Activated CD4-positive, alpha-beta memory T cell treated with anti-CD3 and anti-CD28 coated beads, Interleukin-2, amount 10 ng/mL, durations not matched to agents 7 days and 5 days (primary cell): ENCODE results near the gene GNAO1. TPM values are rescaled to one million over a fixed set of nuclear protein-coding genes. Genes with fewer than 3 reads are reported as not detected.

ENCODE experiments used
- CTCF ChIA-PET: fragments of 350-600 bp; sonication (Branson Sonifier 250); formaldehyde crosslinking; loops from one replicate; lab custom pipeline; 2021; ENCODE audit warnings: antibody characterized with exemption, inconsistent platforms; lab: Charles Lee
- POLR2A ChIA-PET: fragments of 350-600 bp; sonication (Branson Sonifier 250); formaldehyde crosslinking; loops from one replicate; lab custom pipeline; 2021; ENCODE audit warnings: antibody characterized with exemption; lab: Charles Lee
- DNase-seq: peaks from one replicate; pipeline ENCODE4 v3.0.0-alpha.2; 2020
- H3K27ac Mint-ChIP-seq: one replicate; pipeline ENCODE4 v1.8.0; 2021; ENCODE audit warnings: mild to moderate bottlenecking, mixed read lengths
- H3K27me3 Mint-ChIP-seq: one replicate; pipeline ENCODE4 v1.8.0; 2021; ENCODE audit warnings: mixed read lengths
- H3K36me3 Mint-ChIP-seq: one replicate; pipeline ENCODE4 v1.8.0; 2021; ENCODE audit warnings: low read depth, mixed read lengths
- H3K4me1 Mint-ChIP-seq: one replicate; pipeline ENCODE4 v1.8.0; 2021; ENCODE audit warnings: mixed read lengths
- H3K4me3 Mint-ChIP-seq: one replicate; pipeline ENCODE4 v1.8.0; 2021; ENCODE audit warnings: mild to moderate bottlenecking, mixed read lengths
- H3K9me3 Mint-ChIP-seq: one replicate; pipeline ENCODE4 v1.8.0; 2021; ENCODE audit warnings: mixed read lengths
- total RNA-seq, 2 experiments: library from RNA; stranded (reverse); gene quantifications; one replicate each; pipeline ENCODE4 v1.2.3, GENCODE V29; 2021

GNAO1 gene
- total RNA-seq, 2 experiments from 2014 or later = 1.8 to 2.3 TPM

- ChIA-PET POLR2A (no interaction called here), CTCF (no interaction called here)
- H3K27ac Mint-ChIP-seq = no peak overlapping the region
- H3K36me3 Mint-ChIP-seq = peaks cover 15% of the 10 kb centered on the region
- peaks cover 18% of the 10 kb centered on the region for H3K4me1 Mint-ChIP-seq
- H3K4me3 Mint-ChIP-seq = no peak overlapping the region
- H3K27me3 Mint-ChIP-seq = no peaks in the 10 kb centered on the region
- peak; percentile 8 for DNase-seq
- H3K9me3 Mint-ChIP-seq = no peaks in the 10 kb centered on the region
These were observed 169.1 kb downstream of the GNAO1 start for GRCh38 chr16:56360117-56361008.

- ChIA-PET POLR2A (no interaction called here), CTCF (no interaction called here)
- Mint-ChIP-seq H3K27ac (no peak overlapping the region), H3K27me3 (no peaks in the 10 kb centered on the region), H3K9me3 (no peaks in the 10 kb centered on the region), H3K4me3 (no peak overlapping the region), H3K4me1 (peaks cover 5% of the 10 kb centered on the region), H3K36me3 (peaks cover 18% of the 10 kb centered on the region)
- peak; percentile 10 for DNase-seq
These were observed 170.9 kb downstream of the GNAO1 start for GRCh38 chr16:56362057-56362655.

- POLR2A ChIA-PET = no interaction called here
- Mint-ChIP-seq H3K27me3 (no peaks in the 10 kb centered on the region), H3K9me3 (no peaks in the 10 kb centered on the region), H3K4me3 (no peak overlapping the region), H3K4me1 (peaks cover 3% of the 10 kb centered on the region), H3K27ac (no peak overlapping the region), H3K36me3 (peaks cover 21% of the 10 kb centered on the region)
- CTCF ChIA-PET = no interaction called here
- no peak for DNase-seq
These were observed 171.4 kb downstream of the GNAO1 start for GRCh38 chr16:56362706-56363105.

- peaks cover 3% of the 10 kb centered on the region for H3K4me1 Mint-ChIP-seq
- POLR2A ChIA-PET = no interaction called here
- CTCF ChIA-PET = no interaction called here
- H3K27ac Mint-ChIP-seq = no peak overlapping the region
- H3K27me3 Mint-ChIP-seq = no peaks in the 10 kb centered on the region
- DNase-seq = no peak
- H3K4me3 Mint-ChIP-seq = no peak overlapping the region
- no peaks in the 10 kb centered on the region for H3K9me3 Mint-ChIP-seq
- peaks cover 21% of the 10 kb centered on the region for H3K36me3 Mint-ChIP-seq
These were observed 172.0 kb downstream of the GNAO1 start for GRCh38 chr16:56363181-56363716.

- H3K27me3 Mint-ChIP-seq = no peaks in the 10 kb centered on the region
- H3K4me1 Mint-ChIP-seq = peaks cover 3% of the 10 kb centered on the region
- CTCF ChIA-PET = no interaction called here
- H3K27ac Mint-ChIP-seq = no peak overlapping the region
- peaks cover 24% of the 10 kb centered on the region for H3K36me3 Mint-ChIP-seq
- POLR2A ChIA-PET = interaction anchor here (0.9 kb wide), 1 partner anchor 9 kb away, joined by 3 read pairs; no protein-coding TSS in a partner anchor
- DNase-seq = no peak
- no peak overlapping the region for H3K4me3 Mint-ChIP-seq
- H3K9me3 Mint-ChIP-seq = no peaks in the 10 kb centered on the region
These were observed 172.7 kb downstream of the GNAO1 start for GRCh38 chr16:56363781-56364565.

- no peak overlapping the region for H3K27ac Mint-ChIP-seq
- CTCF ChIA-PET = interaction anchor here (1.0 kb wide), 1 partner anchor 9 kb away, joined by 7 read pairs; no protein-coding TSS in a partner anchor
- POLR2A ChIA-PET = interaction anchor here (0.9 kb wide), 1 partner anchor 10 kb away, joined by 3 read pairs; no protein-coding TSS in a partner anchor
- no peak for DNase-seq
- no peaks in the 10 kb centered on the region for H3K27me3 Mint-ChIP-seq
- peaks cover 26% of the 10 kb centered on the region for H3K36me3 Mint-ChIP-seq
- H3K9me3 Mint-ChIP-seq = no peaks in the 10 kb centered on the region
- H3K4me3 Mint-ChIP-seq = no peak overlapping the region
- no peaks in the 10 kb centered on the region for H3K4me1 Mint-ChIP-seq
These were observed 173.6 kb downstream of the GNAO1 start for GRCh38 chr16:56364865-56365264.

GRCh38 chr16:56365552-56365951 is 174.3 kb downstream of the GNAO1 start:
- no peaks in the 10 kb centered on the region for H3K9me3 Mint-ChIP-seq
- no peaks in the 10 kb centered on the region for H3K27me3 Mint-ChIP-seq
- H3K4me1 Mint-ChIP-seq = no peaks in the 10 kb centered on the region
- no peak for DNase-seq
- no peak overlapping the region for H3K27ac Mint-ChIP-seq
- CTCF ChIA-PET = interaction anchor here (1.0 kb wide), 1 partner anchor 9 kb away, joined by 7 read pairs; no protein-coding TSS in a partner anchor
- H3K4me3 Mint-ChIP-seq = no peak overlapping the region
- H3K36me3 Mint-ChIP-seq = peaks cover 26% of the 10 kb centered on the region
- POLR2A ChIA-PET = no interaction called here

GRCh38 chr16:56366945-56367344 is 175.7 kb downstream of the GNAO1 start:
- Mint-ChIP-seq H3K4me3 (no peak overlapping the region), H3K27ac (no peak overlapping the region), H3K4me1 (peaks cover 4% of the 10 kb centered on the region), H3K27me3 (no peaks in the 10 kb centered on the region), H3K9me3 (no peaks in the 10 kb centered on the region), H3K36me3 (peaks cover 22% of the 10 kb centered on the region)
- ChIA-PET POLR2A (no interaction called here), CTCF (interaction anchor here (0.9 kb wide), 1 partner anchor 11 kb away, joined by 3 read pairs; no protein-coding TSS in a partner anchor)
- no peak for DNase-seq

- no peak for DNase-seq
- ChIA-PET POLR2A (no interaction called here), CTCF (no interaction called here)
- no peaks in the 10 kb centered on the region for H3K9me3 Mint-ChIP-seq
- no peak overlapping the region for H3K27ac Mint-ChIP-seq
- H3K36me3 Mint-ChIP-seq = peaks cover 16% of the 10 kb centered on the region
- H3K4me3 Mint-ChIP-seq = no peak overlapping the region
- H3K4me1 Mint-ChIP-seq = peaks cover 12% of the 10 kb centered on the region
- H3K27me3 Mint-ChIP-seq = no peaks in the 10 kb centered on the region
These were observed 176.5 kb downstream of the GNAO1 start for GRCh38 chr16:56367764-56368163.

- POLR2A ChIA-PET = no interaction called here
These were observed 177.3 kb downstream of the GNAO1 start for GRCh38 chr16:56368545-56368944.

GRCh38 chr16:56369202-56369601 is 177.9 kb downstream of the GNAO1 start:
- no peak overlapping the region for H3K4me3 Mint-ChIP-seq
- POLR2A ChIA-PET = no interaction called here
- no peaks in the 10 kb centered on the region for H3K9me3 Mint-ChIP-seq
- peaks cover 13% of the 10 kb centered on the region for H3K4me1 Mint-ChIP-seq
- H3K27ac Mint-ChIP-seq = no peak overlapping the region
- H3K27me3 Mint-ChIP-seq = no peaks in the 10 kb centered on the region
- H3K36me3 Mint-ChIP-seq = peaks cover 17% of the 10 kb centered on the region
- CTCF ChIA-PET = interaction anchor here (1.9 kb wide), 1 partner anchor 13 kb away, joined by 10 read pairs; no protein-coding TSS in a partner anchor
- DNase-seq = no peak

More at GRCh38 chr16:56368545-56368944, 177.3 kb downstream of the GNAO1 start:
- no peaks in the 10 kb centered on the region for H3K9me3 Mint-ChIP-seq
- H3K36me3 Mint-ChIP-seq = peaks cover 16% of the 10 kb centered on the region
- H3K4me3 Mint-ChIP-seq = no peak overlapping the region
- no peaks in the 10 kb centered on the region for H3K27me3 Mint-ChIP-seq
- peaks cover 13% of the 10 kb centered on the region for H3K4me1 Mint-ChIP-seq
- CTCF ChIA-PET = interaction anchor here (1.9 kb wide), 1 partner anchor 12 kb away, joined by 10 read pairs; no protein-coding TSS in a partner anchor
- H3K27ac Mint-ChIP-seq = no peak overlapping the region
- no peak for DNase-seq

- peaks cover 15% of the 10 kb centered on the region for H3K36me3 Mint-ChIP-seq
- H3K27ac Mint-ChIP-seq = no peak overlapping the region
- no peaks in the 10 kb centered on the region for H3K27me3 Mint-ChIP-seq
- no peak overlapping the region for H3K4me3 Mint-ChIP-seq
- no peak for DNase-seq
- ChIA-PET POLR2A (no interaction called here), CTCF (interaction anchor here (1.0 to 1.9 kb wide), 2 partner anchors 14 to 332 kb away, joined by 4 to 10 read pairs; no protein-coding TSS in a partner anchor)
- peaks cover 13% of the 10 kb centered on the region for H3K4me1 Mint-ChIP-seq
- H3K9me3 Mint-ChIP-seq = no peaks in the 10 kb centered on the region
These were observed 179.0 kb downstream of the GNAO1 start for GRCh38 chr16:56370185-56370874.
